Neuron (in vitro differentiated cells): ENCODE measurements around the gene PIGP.
A peak's percentile ranks its signal among the peaks of the same experiment; 100 is the strongest.

ENCODE experiments used
- H2AFZ ChIP-seq: one replicate; pipeline ENCODE4 v1.6.1; 2013; ENCODE audit warnings: low read depth, mild to moderate bottlenecking, inconsistent platforms, low read length, moderate library complexity
- H3K27me3 ChIP-seq: one replicate; pipeline ENCODE4 v1.6.1; 2013; ENCODE audit warnings: low read length; ENCODE audit not compliant: insufficient read depth
- H3K36me3 ChIP-seq: one replicate; pipeline ENCODE4 v1.6.1; 2013; ENCODE audit warnings: low read length; ENCODE audit not compliant: insufficient read depth
- H3K4me1 ChIP-seq: one replicate; pipeline ENCODE4 v1.6.1; 2013; ENCODE audit warnings: low read length; ENCODE audit not compliant: insufficient read depth
- H3K4me3 ChIP-seq: 2 replicates; pipeline ENCODE4 v1.5.1; 2013; ENCODE audit warnings: mild to moderate bottlenecking, low read length, moderate library complexity
- H3K9me3 ChIP-seq: one replicate; pipeline ENCODE4 v1.6.1; 2013; ENCODE audit warnings: low read length

The PIGP gene

DNA sequence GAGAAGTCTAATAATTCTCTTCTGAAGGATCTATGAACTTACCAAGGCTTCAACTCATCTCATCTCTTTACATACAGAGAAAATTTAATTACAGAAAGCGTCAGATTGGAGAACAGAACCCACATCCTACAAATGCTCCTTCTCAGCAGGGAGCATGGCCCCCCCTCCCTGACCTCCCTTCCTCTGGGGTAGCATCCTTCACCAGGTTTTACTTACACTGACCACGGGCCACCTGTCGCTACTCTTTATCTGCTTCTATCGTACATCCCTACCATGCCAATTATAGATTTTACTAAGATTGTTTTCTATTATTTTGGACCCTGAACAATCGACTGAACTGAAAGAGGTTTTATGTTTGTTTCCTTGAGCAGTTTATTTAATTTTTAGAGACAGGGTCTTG lies 40.6 kb downstream of the PIGP start:
- H3K27me3 ChIP-seq = no peaks in the 10 kb centered on the region
- H3K9me3 ChIP-seq = no peaks in the 10 kb centered on the region
- H3K4me1 ChIP-seq = peaks cover 4% of the 10 kb centered on the region
- H3K4me3 ChIP-seq = no peak overlapping the region
- H3K36me3 ChIP-seq = no peaks in the 10 kb centered on the region
- H2AFZ ChIP-seq = no peak overlapping the region

- H3K9me3 ChIP-seq = no peaks in the 10 kb centered on the region
- H3K27me3 ChIP-seq = no peaks in the 10 kb centered on the region
- H3K4me1 ChIP-seq = peaks cover 4% of the 10 kb centered on the region
- no peaks in the 10 kb centered on the region for H3K36me3 ChIP-seq
- H3K4me3 ChIP-seq = no peak overlapping the region
- no peak overlapping the region for H2AFZ ChIP-seq
These were observed 42.0 kb downstream of the PIGP start for GRCh38 chr21:37030864-37031263.

DNA sequence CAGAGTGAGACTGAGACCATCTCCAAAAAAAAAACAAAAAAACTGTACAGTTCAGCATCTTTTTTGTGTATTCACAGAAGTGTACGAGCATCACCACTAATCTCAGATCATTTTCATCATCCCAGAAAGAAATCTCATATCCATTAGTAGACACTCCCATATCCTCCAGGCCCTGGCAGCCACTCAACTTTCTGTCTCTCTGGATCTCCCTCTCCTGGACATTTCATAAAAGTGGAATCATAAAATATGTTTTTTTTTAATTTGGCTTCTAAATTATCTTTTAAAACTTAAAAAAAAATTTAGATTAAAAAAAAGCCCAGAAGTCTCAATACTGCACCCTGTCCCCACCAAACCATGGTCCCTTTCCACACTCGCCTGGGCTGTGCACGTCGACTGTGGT lies 44.3 kb downstream of the PIGP start:
- no peaks in the 10 kb centered on the region for H3K36me3 ChIP-seq
- no peak overlapping the region for H3K4me3 ChIP-seq
- no peaks in the 10 kb centered on the region for H3K27me3 ChIP-seq
- H2AFZ ChIP-seq = no peak overlapping the region
- peaks cover 4% of the 10 kb centered on the region for H3K4me1 ChIP-seq
- H3K9me3 ChIP-seq = no peaks in the 10 kb centered on the region

GRCh38 chr21:37026499-37026898 lies 46.4 kb downstream of the PIGP start:
- peak overlapping the region; percentile 46 for H2AFZ ChIP-seq
- no peak overlapping the region for H3K4me3 ChIP-seq
- H3K36me3 ChIP-seq = no peaks in the 10 kb centered on the region
- H3K4me1 ChIP-seq = peaks cover 4% of the 10 kb centered on the region
- H3K27me3 ChIP-seq = no peaks in the 10 kb centered on the region
- no peaks in the 10 kb centered on the region for H3K9me3 ChIP-seq

- Histone ChIP-seq H2AFZ (no peak overlapping the region), H3K4me1 (no peaks in the 10 kb centered on the region), H3K27me3 (no peaks in the 10 kb centered on the region), H3K9me3 (peaks cover 2% of the 10 kb centered on the region), H3K36me3 (no peaks in the 10 kb centered on the region), H3K4me3 (no peak overlapping the region)
These were observed 54.8 kb downstream of the PIGP start for GRCh38 chr21:37017951-37018679.
